Transverse colon (tissue), 3 donors: ENCODE measurements around the gene S100PBP.

ENCODE experiments used
- CTCF ChIP-seq, 5 experiments: fragments of 200-600 bp in 3 of 5; fragments of 450-650 bp in 2 of 5; sonication (generic) in 3 of 5; IDR thresholded peaks; 1 replicate in 2 of 5; 2 replicates in 3 of 5; pipeline ENCODE4 v1.5.1; 2016 to 2017; ENCODE audit warnings: antibody characterized with exemption in 5 of 5, inconsistent platforms in 3 of 5, mild to moderate bottlenecking in 2 of 5, moderate library complexity in 1 of 5
- EP300 ChIP-seq: sonication (generic); formaldehyde crosslinking; IDR thresholded peaks from one replicate; pipeline ENCODE4 v1.6.1; 2017; ENCODE audit warnings: antibody characterized with exemption, low read depth
- POLR2A ChIP-seq: fragments of 450-650 bp; IDR thresholded peaks from one replicate; pipeline ENCODE4 v1.6.1; 2016; ENCODE audit warnings: antibody characterized with exemption, mild to moderate bottlenecking, moderate library complexity

DNA sequence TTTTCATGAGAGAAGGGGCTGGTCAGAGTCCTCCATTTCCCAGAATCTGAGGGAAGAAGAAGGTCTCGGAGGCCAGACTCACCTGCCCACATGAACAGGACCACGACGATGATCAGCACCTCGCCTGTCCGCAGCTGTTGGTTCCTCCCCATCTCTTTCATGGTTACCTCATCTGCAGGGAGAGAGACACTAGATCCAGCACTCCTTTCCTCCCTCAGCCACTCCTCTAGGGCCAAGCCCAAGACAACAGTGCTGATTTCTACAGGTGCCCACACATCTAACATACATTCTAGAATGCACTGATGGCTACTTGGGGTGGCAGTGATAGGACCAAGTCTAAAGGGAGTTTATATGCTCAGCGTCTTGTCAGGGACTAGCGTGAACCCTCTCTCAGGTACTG, 50.2 kb downstream of the S100PBP start:
- TF ChIP-seq CTCF (IDR thresholded peaks at IDR 0.05) (no peak), POLR2A (no peak), EP300 (no peak)
